ENCODE measurements around the gene GPX5. TPM values are rescaled to one million over a fixed set of nuclear protein-coding genes. Genes with fewer than 3 reads are reported as not detected.

The GPX5 gene
- total and polyA plus RNA-seq, 10 of the 15 experiments (the other 5 are each of a cell fraction or from before 2014, with no cell fraction given), result not detected

- ChIA-PET CTCF (interaction anchor here (0.9 kb wide), 1 partner anchor 134 kb away, joined by 3 read pairs; no protein-coding TSS in a partner anchor), SMC1A (ENCODE audit: uncharacterized antibody, unreplicated experiment) (interaction anchor here (0.9 kb wide), 1 partner anchor 10 kb away, joined by 3 read pairs; no protein-coding TSS in a partner anchor), RAD21 (ENCODE audit: unreplicated experiment) (no interaction called here), POLR2A (no interaction called here)
- DNase-seq (ENCODE audit: low read depth, low spot score), result peak; percentile 32
- in situ Hi-C loops (cut with MboI), result no loop called here
- Histone ChIP-seq H3K27ac (ENCODE audit: control insufficient read depth, insufficient read depth) (no peak overlapping the region), H3K79me2 (ENCODE audit: control insufficient read depth, insufficient read depth, low read length) (no peaks in the 10 kb centered on the region), H3K9ac (ENCODE audit: control insufficient read depth, insufficient read depth, low read length) (no peak overlapping the region), H3K4me3 (peak overlapping the region; percentile 64), H3K36me3 (ENCODE audit: control insufficient read depth in 2 of 2, insufficient read depth in 2 of 2, low read length in 1 of 2) (no peaks in the 10 kb centered on the region), H3K4me1 (ENCODE audit: control insufficient read depth, insufficient read depth, low read length) (peaks cover 3% of the 10 kb centered on the region; the same call in 1 of the 2 replicates), H3K4me2 (ENCODE audit: control insufficient read depth, insufficient read depth) (peak overlapping the region; percentile 65), H2AFZ (ENCODE audit: control insufficient read depth, low read depth, low read length) (peak overlapping the region; percentile 63; the same call in 1 of the 2 replicates), H3K9me3 (replicated peaks; ENCODE audit: control insufficient read depth, insufficient read depth, low read length) (no peaks in the 10 kb centered on the region; the same call in 2 of the 3 replicates), H3K27me3 (replicated peaks in 1 of 2; ENCODE audit: control insufficient read depth in 2 of 2, insufficient read depth in 2 of 2, low read length in 1 of 2) (no peaks in the 10 kb centered on the region), H4K20me1 (ENCODE audit: control insufficient read depth, insufficient read depth) (no peaks in the 10 kb centered on the region)
- 43% methylated on average over 22 of the region's 22 CpGs for WGBS (ENCODE audit: insufficient coverage, insufficient replicate concordance, low lambda C conversion rate, missing lambda C conversion rate)
- ATAC-seq, result peak; percentile 72
- FAIRE-seq, result peak; percentile 65
- intact Hi-C loops (cut with micrococcal nuclease; ENCODE audit: unreplicated experiment), result no loop called here
- BruUV-seq (replicated peaks), result no TSS peak
- TF ChIP-seq STAT1 (conservative IDR thresholded peaks at IDR 0.05) (no peak), CEBPZ (IDR thresholded peaks at IDR 0.05; ENCODE audit: low read depth, low read length) (no peak), SREBF2 (IDR thresholded peaks at IDR 0.05; ENCODE audit: low read length) (peak; percentile 77), ZNF592 (IDR thresholded peaks at IDR 0.05) (no peak), ZNF24 (IDR thresholded peaks at IDR 0.05) (peak; percentile 93), ELK1 (IDR thresholded peaks at IDR 0.05; ENCODE audit: low read depth, low read length) (no peak), IRF4 (IDR thresholded peaks at IDR 0.05; ENCODE audit: low read depth, low read length) (no peak), CBX3 (IDR thresholded peaks at IDR 0.05; ENCODE audit: borderline replicate concordance, low read depth) (no peak), PBX3 (IDR thresholded peaks at IDR 0.05; ENCODE audit: insufficient replicate concordance, low read depth, low read length) (no peak), RAD51 (IDR thresholded peaks at IDR 0.05) (no peak), ATF2 (IDR thresholded peaks at IDR 0.05; ENCODE audit: low read length) (0 out of 2 replicates have a peak, but pooled peaks have one; percentile 10)
Measured at GRCh38 chr6:28537509-28538140, 11.9 kb downstream of the GPX5 start.
